Cerebellar nuclear complex (tissue), 1 donor: Measurements from ENCODE around the gene BCAR3.

Experiments used
- DNase-seq, 2 experiments: peaks; one replicate each; lab custom pipeline; 2025; lab: John Stamatoyannopoulos, UW

Gene BCAR3

GRCh38 chr1:93638307-93638847, 43.3 kb downstream of the BCAR3 start:
- DNase-seq = no peak

DNA sequence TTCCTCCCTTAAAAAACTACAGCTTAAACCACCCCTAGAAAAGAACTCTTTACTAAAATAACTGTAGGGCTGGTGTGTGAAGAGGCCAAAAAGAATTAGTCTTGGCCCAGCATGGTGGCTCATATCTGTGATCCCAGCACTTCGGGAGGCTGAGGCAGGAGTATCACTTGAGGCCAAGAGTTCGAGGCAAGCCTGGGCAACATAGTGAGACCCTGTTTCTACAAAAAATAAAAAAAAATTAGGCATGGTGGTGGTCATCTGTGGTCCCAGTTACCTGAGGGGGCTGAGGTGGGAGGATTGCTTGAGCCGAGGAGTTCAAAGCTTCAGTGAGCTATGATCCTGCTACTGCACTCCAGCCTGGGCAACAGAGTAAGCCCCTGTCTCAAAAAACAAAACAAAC, 44.9 kb downstream of the BCAR3 start:
- no peak for DNase-seq

DNA sequence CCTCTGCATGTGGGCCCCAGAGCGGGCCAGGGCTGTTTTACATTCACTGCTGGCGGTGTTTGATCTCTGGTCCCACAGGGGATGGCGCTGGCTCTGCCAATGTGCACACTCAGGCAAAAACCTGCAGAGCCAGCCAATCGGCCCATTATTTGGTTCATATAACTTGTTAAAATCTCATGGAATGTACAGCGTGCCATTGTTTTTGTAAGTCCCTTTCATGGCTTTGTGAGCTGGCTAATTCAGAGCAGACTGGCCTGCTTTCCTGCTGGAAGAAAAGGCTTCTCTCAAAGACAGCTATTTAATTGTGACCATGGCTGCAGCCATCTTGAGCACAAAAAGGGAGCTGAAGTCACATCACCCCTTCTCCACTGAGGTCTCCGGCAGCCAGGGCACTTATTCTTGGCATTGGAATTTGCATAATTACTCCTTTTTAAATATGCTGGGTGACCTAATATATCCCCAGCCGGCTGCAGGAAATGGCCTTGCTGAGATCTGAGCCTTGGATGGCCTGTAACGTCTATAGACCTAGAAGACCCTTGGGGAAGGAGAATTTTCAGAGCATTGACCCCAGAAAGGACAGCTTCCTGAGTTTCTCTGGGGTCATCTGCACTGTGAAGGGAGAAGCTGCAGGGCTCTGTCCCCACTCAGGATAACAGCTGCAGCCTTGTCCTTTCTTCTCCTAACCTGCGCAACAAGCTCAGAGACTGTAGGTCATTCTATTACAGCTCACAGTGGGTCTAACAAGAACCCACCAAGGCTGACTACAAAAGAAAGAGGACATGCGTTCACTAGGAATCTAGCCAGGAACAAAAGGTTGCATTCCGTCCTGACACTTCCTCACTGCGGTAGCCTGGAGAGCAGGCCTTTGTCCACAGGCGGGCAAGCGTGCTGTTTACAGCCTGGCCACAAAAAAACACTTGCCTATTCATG, 45.8 kb downstream of the BCAR3 start:
- DNase-seq = no peak

GRCh38 chr1:93633313-93633712, 48.3 kb downstream of the BCAR3 start:
- DNase-seq = no peak

- no peak for DNase-seq
Measured at GRCh38 chr1:93631626-93632365, 49.8 kb downstream of the BCAR3 start.

GRCh38 chr1:93630168-93630567, 51.5 kb downstream of the BCAR3 start:
- DNase-seq = no peak

DNA sequence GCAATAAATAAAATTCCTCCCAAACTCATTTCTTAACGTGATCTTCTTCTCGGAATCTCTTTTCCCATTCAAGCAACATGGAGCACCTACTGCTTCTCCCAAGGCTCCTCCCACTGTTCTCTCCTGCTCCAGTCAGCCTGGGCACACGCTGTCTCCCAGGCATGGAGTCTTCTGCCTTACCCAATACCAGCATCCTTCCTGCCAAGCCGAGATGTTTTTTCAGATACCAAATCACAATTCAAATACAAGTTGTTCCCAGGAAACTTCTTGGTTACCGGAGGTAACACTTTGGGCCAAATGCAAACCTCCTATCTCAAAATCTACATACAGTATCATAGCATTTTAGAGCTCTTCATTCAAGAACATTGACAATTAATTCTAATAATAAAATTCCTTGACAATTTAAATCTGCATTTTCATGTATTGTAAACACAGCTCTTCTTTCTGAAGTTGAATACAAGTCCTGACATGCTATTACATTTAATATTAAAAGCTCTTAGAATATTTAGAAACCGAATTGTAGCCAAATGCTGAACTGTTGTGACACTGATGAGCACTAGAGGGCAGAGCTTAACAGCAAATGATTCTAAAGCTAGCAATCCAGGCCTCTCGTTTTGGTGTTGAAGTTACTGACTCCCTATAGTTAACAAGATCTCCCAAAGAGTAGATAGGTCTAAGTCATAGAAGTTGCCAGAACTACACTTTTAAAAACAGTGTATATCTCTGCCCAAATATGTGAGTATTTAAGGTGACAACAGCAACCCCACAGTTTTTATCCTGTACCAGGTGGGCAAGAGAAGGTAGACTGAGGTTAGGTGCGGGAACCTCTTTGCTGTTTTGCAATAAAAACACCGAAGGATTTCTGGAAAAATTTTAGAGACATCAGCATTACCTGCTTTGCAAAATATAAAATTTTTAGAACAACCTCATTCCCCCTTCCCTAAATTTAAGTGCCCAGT, 52.3 kb downstream of the BCAR3 start:
- peak in 1 of 2 experiments; percentile 52 for DNase-seq

GRCh38 chr1:93628681-93629080, 53.0 kb downstream of the BCAR3 start:
- DNase-seq = no peak

DNA sequence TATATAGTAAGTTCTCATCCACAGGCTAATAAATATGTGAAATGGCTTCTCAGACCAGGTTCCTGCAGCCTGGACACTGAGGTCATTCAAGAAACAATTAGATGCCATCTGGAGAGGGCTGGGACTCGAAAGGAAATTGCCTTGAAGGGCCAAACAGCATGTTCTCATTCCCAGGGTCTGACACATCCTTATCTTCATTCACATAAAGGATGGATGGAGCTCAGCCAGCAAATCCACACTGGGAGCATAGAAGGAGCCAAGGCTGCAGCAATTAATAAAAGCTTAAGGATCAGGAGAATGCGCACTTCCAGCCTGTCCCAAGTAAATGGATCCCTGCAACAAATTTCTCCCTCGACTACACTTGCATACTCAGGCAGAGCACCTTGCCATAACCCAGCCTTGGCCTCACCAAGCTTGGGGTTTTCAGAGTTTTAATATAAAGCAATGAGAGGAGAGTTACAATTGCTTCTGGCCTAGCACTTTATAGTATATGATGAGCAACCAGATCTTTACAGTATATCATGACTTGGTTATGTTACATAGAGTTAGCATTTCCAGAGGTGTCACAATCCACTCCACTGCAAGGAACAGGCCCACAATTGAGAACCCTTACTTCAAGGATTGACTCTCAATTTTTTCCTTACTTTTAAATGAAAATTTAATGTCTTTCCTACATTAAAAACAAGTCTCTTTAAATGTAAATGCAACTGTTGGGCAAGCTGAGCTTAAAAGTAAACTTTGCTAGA, 55.9 kb downstream of the BCAR3 start:
- no peak for DNase-seq

- no peak for DNase-seq
Measured at GRCh38 chr1:93623875-93624274, 57.8 kb downstream of the BCAR3 start.

DNA sequence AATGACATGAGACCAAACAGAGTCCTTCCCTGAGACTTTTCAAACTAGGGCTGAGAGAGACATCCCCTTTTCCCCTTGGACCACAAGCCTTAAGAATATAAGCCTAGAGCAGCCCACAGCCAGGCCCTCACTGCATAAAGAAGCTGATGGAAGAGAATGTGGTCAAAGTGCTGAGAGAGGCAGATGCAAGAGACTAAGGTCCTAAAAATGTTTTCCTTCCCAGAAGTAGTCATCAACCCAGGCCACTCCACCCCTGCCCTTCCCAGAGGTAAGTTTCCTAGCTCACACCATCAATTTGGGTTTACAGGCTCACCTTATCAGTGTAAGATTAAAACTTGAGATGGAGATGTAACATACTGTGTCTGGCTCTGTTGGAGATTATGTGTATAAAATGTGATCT, 58.2 kb downstream of the BCAR3 start:
- DNase-seq = no peak

DNA sequence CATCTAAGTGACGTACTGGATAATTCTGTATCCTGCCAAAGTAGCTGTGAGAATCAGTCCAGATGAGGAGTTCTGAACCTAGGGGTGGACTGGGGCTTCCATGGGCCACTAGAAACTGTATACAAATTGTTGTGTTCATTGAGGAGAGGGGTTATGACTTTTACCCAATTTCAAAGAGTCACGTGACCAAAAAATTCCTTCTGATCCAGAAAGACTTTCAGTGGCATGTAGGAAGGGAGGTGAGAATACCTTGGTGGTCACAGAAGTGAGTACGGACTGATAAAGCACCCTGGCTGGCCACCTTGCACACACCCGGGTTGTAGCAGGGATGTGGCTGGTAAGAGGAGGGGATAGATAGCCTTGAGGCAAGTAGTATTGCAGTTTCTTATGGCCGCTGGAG, 60.4 kb downstream of the BCAR3 start:
- no peak for DNase-seq

GRCh38 chr1:93620841-93621210, 60.8 kb downstream of the BCAR3 start:
- DNase-seq = no peak

DNA sequence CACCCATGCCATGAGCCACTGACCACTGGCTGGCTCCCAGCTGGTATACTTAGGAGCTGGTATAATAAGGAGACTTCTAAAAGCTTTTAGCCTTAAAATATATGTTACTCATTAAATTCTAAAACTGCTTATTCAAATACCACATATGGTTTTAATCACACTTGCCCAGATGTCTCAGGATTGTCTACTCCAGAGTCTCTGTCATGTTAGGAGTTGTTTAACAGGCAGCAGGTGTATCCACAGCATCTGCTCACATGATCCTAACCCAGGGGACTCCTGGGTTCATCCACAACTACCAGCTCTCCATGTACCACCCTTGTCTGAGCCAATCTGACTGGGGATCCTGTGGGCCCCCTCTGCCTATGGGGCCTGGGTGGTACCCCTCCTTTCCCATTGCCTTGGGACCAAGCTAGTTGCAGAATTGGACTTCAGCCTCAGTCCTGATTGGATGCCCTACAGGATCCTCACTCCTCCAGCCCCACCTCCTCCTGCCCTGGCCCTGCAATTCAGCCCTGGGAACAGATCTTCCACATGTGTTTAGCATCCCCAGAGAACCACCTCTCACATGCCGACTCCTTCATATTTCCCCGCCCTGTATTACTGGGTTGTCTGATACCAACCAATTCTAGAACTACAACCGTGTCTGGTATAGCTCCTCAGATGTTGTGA, 61.3 kb downstream of the BCAR3 start:
- DNase-seq = no peak

DNA sequence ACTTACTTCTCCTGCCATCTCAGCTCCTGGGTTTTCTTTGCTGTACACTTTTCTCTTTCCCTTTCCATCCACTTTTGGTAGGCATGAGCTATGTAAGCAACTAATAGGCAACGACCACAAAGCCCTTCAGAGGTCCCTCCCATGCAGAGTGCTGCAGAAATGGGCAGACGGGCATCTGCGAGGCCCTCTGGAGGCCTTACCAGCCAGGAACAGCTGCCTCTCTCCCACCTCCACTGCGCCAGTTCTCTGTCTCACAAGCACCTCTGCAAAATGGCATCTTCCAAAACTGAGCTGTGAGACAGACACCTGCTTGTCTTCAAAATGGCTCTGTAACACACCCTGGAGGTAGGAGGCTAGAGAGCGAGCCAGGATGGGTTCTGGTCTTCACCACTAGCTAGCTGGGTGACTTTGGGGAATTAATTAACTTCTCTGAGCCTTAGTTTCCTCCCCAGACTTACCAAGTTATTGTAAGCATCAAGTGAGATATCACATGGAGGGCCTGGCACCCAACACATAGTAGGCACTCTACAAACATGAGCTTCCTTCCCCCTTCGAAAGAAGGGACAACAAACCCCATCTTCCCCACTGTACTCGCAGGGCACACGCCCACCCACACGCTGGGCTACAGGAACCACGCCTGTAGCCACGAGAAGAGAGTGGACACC, 62.0 kb downstream of the BCAR3 start:
- no peak for DNase-seq

GRCh38 chr1:93617670-93618499, 63.8 kb downstream of the BCAR3 start:
- no peak for DNase-seq

GRCh38 chr1:93616996-93617669, 64.5 kb downstream of the BCAR3 start:
- peak; percentile 26 to 47 for DNase-seq

GRCh38 chr1:93616221-93616995, 65.2 kb downstream of the BCAR3 start:
- no peak for DNase-seq
